ENCODE results near the gene C12orf57. TPM values are rescaled to one million over a fixed set of nuclear protein-coding genes. Genes with fewer than 3 reads are reported as not detected.

The C12orf57 gene
- total RNA-seq, 4 donors from 2014 or later, result 344 to 666 (median 383) TPM

GRCh38 chr12:6964605-6965025, 20.8 kb downstream of the C12orf57 start:
- H3K4me3 ChIP-seq (replicated peaks in 1 of 3), result peak overlapping the region in 1 of 3 donors; percentile 68
- no peaks in the 10 kb centered on the region for H3K9me3 ChIP-seq
- WGBS, 2 donors, result 29 to 57% methylated on average over 5 to 7 of the region's 8 CpGs
- H3K36me3 ChIP-seq, result peaks cover 28 to 32% of the 10 kb centered on the region in 2 donors
- no peaks in the 10 kb centered on the region for H3K27me3 ChIP-seq
- DNase-seq, result no peak
- peaks cover 43 to 58% of the 10 kb centered on the region in 2 donors for H3K4me1 ChIP-seq
- TF ChIP-seq, protein P1, sequence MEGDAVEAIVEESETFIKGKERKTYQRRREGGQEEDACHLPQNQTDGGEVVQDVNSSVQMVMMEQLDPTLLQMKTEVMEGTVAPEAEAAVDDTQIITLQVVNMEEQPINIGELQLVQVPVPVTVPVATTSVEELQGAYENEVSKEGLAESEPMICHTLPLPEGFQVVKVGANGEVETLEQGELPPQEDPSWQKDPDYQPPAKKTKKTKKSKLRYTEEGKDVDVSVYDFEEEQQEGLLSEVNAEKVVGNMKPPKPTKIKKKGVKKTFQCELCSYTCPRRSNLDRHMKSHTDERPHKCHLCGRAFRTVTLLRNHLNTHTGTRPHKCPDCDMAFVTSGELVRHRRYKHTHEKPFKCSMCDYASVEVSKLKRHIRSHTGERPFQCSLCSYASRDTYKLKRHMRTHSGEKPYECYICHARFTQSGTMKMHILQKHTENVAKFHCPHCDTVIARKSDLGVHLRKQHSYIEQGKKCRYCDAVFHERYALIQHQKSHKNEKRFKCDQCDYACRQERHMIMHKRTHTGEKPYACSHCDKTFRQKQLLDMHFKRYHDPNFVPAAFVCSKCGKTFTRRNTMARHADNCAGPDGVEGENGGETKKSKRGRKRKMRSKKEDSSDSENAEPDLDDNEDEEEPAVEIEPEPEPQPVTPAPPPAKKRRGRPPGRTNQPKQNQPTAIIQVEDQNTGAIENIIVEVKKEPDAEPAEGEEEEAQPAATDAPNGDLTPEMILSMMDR (IDR thresholded peaks at IDR 0.05), result no peak
- no peak for TF ChIP-seq POLR2A (IDR thresholded peaks at IDR 0.05)
- H3K27ac ChIP-seq, result peak overlapping the region; percentile 14 to 97 (median 79)
- intact Hi-C loops (cut with DNase I), result loop anchor here (5.0 kb wide), 2 partner anchors 53 to 92 kb away; partner anchors contain the start of genes LPCAT3 and SPSB2

GRCh38 chr12:6965026-6965661, 21.3 kb downstream of the C12orf57 start:
- TF ChIP-seq, protein P1 (IDR thresholded peaks at IDR 0.05), result peak; percentile 77 to 88 (median 85)
- TF ChIP-seq POLR2A (IDR thresholded peaks at IDR 0.05), result no peak
- peak; percentile 86 to 91 for DNase-seq
- intact Hi-C loops (cut with DNase I), result loop anchor here (5.0 kb wide), 1 partner anchor 93 kb away; the partner anchor contains the start of gene SPSB2
- Histone ChIP-seq H3K4me3 (replicated peaks in 1 of 3) (peak overlapping the region in 1 of 3 donors; percentile 68), H3K36me3 (peaks cover 28 to 32% of the 10 kb centered on the region in 2 donors), H3K27me3 (no peaks in the 10 kb centered on the region), H3K27ac (peak overlapping the region; percentile 14 to 97 (median 79)), H3K9me3 (no peaks in the 10 kb centered on the region), H3K4me1 (peaks cover 47 to 54% of the 10 kb centered on the region in 2 donors)
- WGBS, 2 donors, result 21 to 25% methylated on average over 12 of the region's 12 CpGs

- H3K9me3 ChIP-seq, result no peaks in the 10 kb centered on the region
- H3K27me3 ChIP-seq, result no peaks in the 10 kb centered on the region
- intact Hi-C loops (cut with DNase I), result loop anchor here (5.0 kb wide), 1 partner anchor 93 kb away; the partner anchor contains the start of gene SPSB2
- TF ChIP-seq, protein P1 (IDR thresholded peaks at IDR 0.05), result no peak
- no peak for TF ChIP-seq POLR2A (IDR thresholded peaks at IDR 0.05)
- H3K4me3 ChIP-seq (replicated peaks in 1 of 3), result no peak overlapping the region
- H3K36me3 ChIP-seq, result peaks cover 28 to 32% of the 10 kb centered on the region in 2 donors
- H3K27ac ChIP-seq, result no peak overlapping the region
- WGBS, 2 donors, result 81 to 83% methylated on average over 4 of the region's 4 CpGs
- DNase-seq, result no peak
- H3K4me1 ChIP-seq, result peaks cover 47 to 54% of the 10 kb centered on the region in 2 donors
These were observed 21.9 kb downstream of the C12orf57 start for GRCh38 chr12:6965714-6966113.

DNA sequence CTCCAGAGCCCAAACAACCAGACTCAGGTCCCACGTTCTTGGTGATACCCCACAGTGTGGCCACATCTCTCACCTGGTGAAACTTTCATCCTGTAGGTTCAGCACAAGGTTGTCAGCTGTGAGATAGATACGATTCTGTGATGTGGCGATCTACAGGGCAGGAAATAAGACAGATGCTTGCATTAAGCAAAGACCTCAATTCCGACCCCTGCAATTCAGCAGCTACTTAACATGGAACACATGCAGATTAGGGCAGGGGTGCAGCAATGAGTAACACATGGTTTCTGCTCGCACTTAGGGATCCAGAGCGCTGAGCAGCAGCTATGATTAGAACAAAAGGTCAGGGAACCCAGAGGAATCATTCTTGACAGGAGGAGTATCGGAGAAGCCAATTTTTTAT, 22.5 kb downstream of the C12orf57 start:
- Histone ChIP-seq H3K36me3 (peaks cover 28 to 32% of the 10 kb centered on the region in 2 donors), H3K27me3 (no peaks in the 10 kb centered on the region), H3K27ac (no peak overlapping the region), H3K9me3 (no peaks in the 10 kb centered on the region), H3K4me3 (replicated peaks in 1 of 3) (no peak overlapping the region), H3K4me1 (peaks cover 45 to 49% of the 10 kb centered on the region in 2 donors)
- intact Hi-C loops (cut with DNase I), result loop anchor here (5.0 kb wide), 1 partner anchor 94 kb away; the partner anchor contains the start of gene SPSB2
- no peak for DNase-seq
- WGBS, 2 donors, result 85 to 89% methylated on average over 7 of the region's 7 CpGs
- TF ChIP-seq, protein P1 (IDR thresholded peaks at IDR 0.05), result no peak
- TF ChIP-seq POLR2A (IDR thresholded peaks at IDR 0.05), result no peak

DNA sequence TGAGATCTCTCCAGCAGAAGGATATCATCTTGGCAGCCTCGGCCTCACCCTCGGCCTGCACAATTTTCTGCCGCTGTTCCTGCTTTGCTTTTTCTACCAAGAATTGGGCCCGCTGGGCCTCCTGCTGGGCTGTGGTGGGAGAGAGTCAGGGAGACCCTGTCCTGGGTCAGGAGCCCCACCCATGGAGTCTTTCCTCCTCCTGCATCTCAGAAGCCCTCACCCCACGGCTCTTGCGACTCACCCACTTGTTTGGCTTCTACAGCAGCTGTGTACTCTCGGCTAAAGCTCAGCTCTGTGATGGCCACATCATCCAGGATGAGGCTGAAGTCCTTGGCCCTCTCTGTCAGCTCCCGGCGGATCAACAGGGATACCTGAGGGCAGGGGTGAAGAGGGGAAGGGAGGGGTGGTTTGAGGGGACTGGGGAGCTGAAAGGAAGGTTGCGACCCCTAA, 23.9 kb downstream of the C12orf57 start:
- no peaks in the 10 kb centered on the region for H3K27me3 ChIP-seq
- intact Hi-C loops (cut with DNase I), result loop anchor here (5.0 kb wide), 1 partner anchor 95 kb away; the partner anchor contains the start of gene SPSB2
- TF ChIP-seq, protein P1 (IDR thresholded peaks at IDR 0.05), result no peak
- no peak for TF ChIP-seq POLR2A (IDR thresholded peaks at IDR 0.05)
- DNase-seq, result no peak
- H3K27ac ChIP-seq, result no peak overlapping the region
- peaks cover 41 to 42% of the 10 kb centered on the region in 2 donors for H3K4me1 ChIP-seq
- H3K4me3 ChIP-seq (replicated peaks in 1 of 3), result no peak overlapping the region
- peaks cover 28 to 32% of the 10 kb centered on the region in 2 donors for H3K36me3 ChIP-seq
- 86 to 87% methylated on average over 9 of the region's 10 CpGs for WGBS, 2 donors
- H3K9me3 ChIP-seq, result no peaks in the 10 kb centered on the region
